Activated CD4-positive, alpha-beta T cell treated with anti-CD3 and anti-CD28 coated beads for 24 hours (primary cell): ENCODE data around the gene FOXI3.
"Not testable (repeated sequence)": the region's sequence is repeated elsewhere in the genome, so short reads cannot be mapped to it uniquely, and the experiment has no call there.

Source experiments
- DNase-seq, 2 donors: peaks; one replicate each; pipeline ENCODE4 v3.0.0-alpha.2; 2020; ENCODE audit warnings: low read depth in 2 of 2

The FOXI3 gene

GRCh38 chr2:88442061-88442460, 10.4 kb downstream of the FOXI3 start:
- DNase-seq, result no peak

- no peak for DNase-seq
These were observed 15.5 kb downstream of the FOXI3 start for GRCh38 chr2:88437010-88437409.

- no peak for DNase-seq
These were observed 22.6 kb downstream of the FOXI3 start for GRCh38 chr2:88429929-88430328.

DNA sequence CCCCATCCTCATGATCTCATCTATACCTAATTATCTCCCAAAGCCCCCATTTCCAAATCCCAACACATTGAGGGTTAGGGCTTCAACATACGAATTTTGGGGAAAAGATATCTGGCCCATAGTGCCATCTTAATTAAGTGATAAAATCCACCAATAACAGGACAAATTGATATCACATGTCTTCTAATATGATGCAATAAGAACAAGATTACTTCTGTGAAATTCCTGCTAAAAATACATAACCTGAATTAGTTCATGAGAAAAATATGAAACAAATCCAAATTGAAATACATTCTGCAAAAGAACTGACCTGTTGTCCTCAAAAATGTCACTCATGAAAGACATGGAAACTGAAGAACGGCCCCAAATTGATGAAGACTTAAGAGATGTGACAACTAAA, 28.8 kb downstream of the FOXI3 start:
- no peak for DNase-seq

- DNase-seq, result not testable (repeated sequence)
These were observed 33.4 kb downstream of the FOXI3 start for GRCh38 chr2:88419051-88419450.

DNA sequence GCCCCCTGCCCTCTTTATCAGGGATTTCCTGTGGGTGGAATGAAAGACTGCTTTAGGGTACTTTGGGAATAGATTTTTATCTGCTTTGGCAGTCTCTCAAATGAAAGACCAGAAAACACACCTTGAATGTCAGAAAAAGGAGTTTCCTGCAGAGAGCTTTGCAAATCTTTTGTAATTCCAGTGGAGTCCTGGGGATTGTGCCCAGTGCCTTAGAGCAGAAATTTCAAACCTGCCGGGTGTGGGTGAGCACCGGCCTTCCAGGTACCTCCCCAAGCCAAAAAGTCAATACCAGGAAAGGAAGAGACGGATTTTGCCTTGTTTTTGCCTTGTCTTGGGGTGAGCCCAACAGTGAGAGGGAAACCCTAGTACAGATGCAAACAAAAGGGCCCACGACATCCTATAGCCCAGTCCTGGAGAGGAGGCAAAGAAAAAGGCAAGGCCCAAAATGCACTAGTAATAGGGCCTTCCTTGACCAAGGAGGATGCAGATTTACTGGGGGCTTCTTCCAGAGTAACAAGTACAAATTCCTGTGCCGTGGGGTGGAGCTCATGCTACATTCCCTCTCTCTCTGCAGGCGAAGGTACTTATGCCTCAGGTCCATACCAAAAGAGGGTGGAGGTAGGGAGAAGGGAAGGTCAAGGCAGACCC, 36.4 kb downstream of the FOXI3 start:
- DNase-seq, result no peak

- DNase-seq, result not testable (repeated sequence)
These were observed 43.6 kb downstream of the FOXI3 start for GRCh38 chr2:88408870-88409269.

DNA sequence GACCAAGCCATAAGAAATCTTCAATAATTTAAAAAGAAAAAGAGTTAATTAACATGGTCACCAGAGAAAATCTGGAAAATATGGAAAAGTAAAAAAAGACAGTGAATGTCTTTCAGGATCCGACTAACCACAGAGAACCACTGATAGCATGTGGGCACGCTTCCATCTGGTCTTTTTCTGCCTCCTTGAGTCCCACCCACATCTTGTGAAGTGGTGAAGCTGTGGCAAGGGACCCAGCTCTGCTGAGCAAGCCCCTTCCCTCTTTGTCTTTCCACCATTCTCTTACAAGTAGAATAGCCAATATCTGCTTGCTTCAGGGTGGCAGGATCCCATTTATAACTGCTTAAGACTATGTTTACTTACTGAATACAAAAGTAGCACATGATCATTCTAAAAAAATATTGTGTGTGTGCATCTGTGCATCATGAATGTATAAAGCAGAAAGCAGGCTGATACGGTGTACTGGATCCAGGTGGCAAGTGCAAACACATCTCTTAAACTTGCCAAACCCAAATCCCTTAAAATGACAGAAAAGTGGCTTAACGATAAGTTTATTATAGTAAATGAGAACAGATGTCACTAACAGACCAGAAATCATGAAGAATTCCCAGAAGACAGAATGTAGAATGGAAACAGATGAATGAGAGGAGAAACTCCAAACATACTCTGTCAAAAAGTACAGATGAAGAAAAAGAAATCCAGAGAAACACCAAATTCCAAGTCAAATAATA, 52.3 kb downstream of the FOXI3 start:
- no peak for DNase-seq

GRCh38 chr2:88398180-88398579, 54.3 kb downstream of the FOXI3 start:
- DNase-seq, result no peak
